GM10248 (cell line): ENCODE results near the gene BRDT.
A peak's percentile ranks its signal among the peaks of the same experiment; 100 is the strongest.
"Not testable (repeated sequence)": the region's sequence is repeated elsewhere in the genome, so short reads cannot be mapped to it uniquely, and the experiment has no call there.

Source experiments
- CTCF ChIA-PET: fragments of 300-600 bp; sonication (Branson Sonifier 250); formaldehyde crosslinking; extraction: SDS; loops from one replicate; lab custom pipeline; 2021; ENCODE audit warnings: antibody characterized with exemption; lab: Yijun Ruan, JAX
- POLR2A ChIA-PET: fragments of 350-650 bp; sonication (Branson Sonifier 250); formaldehyde crosslinking; extraction: SDS; loops from one replicate; lab custom pipeline; 2020; ENCODE audit warnings: antibody characterized with exemption; lab: Yijun Ruan, JAX
- DNase-seq: peaks from one replicate; pipeline ENCODE4 v3.0.0; 2012; ENCODE audit errors: extremely low spot score
- TF ChIP-seq, protein P1 (sequence below): IDR thresholded peaks from 2 replicates; pipeline ENCODE4 v1.5.1; 2012; ENCODE audit warnings: mild to moderate bottlenecking, low read depth; ENCODE audit errors: extremely low read depth, missing control alignments, control extremely low read depth

BRDT gene

GRCh38 chr1:91997607-91998195 is 48.5 kb downstream of the BRDT start:
- CTCF ChIA-PET, result interaction anchor here (0.7 to 2.3 kb wide), 7 partner anchors 8 to 293 kb away, joined by 3 to 11 read pairs (median 4); no protein-coding TSS in a partner anchor
- TF ChIP-seq, protein P1, sequence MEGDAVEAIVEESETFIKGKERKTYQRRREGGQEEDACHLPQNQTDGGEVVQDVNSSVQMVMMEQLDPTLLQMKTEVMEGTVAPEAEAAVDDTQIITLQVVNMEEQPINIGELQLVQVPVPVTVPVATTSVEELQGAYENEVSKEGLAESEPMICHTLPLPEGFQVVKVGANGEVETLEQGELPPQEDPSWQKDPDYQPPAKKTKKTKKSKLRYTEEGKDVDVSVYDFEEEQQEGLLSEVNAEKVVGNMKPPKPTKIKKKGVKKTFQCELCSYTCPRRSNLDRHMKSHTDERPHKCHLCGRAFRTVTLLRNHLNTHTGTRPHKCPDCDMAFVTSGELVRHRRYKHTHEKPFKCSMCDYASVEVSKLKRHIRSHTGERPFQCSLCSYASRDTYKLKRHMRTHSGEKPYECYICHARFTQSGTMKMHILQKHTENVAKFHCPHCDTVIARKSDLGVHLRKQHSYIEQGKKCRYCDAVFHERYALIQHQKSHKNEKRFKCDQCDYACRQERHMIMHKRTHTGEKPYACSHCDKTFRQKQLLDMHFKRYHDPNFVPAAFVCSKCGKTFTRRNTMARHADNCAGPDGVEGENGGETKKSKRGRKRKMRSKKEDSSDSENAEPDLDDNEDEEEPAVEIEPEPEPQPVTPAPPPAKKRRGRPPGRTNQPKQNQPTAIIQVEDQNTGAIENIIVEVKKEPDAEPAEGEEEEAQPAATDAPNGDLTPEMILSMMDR, result peak; percentile 41
- DNase-seq, result peak; percentile 32
- POLR2A ChIA-PET, result no interaction called here

DNA sequence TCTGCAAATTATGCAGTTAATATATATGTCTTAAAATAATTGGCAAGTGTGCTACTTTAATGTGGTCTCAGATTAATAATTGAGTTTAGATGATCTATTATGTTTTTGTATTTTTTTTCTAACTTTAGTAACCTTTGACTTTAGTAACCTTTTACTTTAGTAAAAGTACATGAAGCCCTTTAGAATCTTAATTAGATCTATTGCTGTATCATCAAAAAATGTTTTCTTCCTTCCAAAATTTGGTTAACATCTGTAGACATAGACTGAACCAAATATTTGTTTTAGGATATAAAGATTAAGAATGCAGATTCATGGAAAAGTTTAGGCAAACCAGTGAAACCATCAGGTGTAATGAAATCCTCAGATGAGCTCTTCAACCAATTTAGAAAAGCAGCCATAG is 54.9 kb downstream of the BRDT start:
- TF ChIP-seq, protein P1, result no peak
- DNase-seq, result no peak
- POLR2A ChIA-PET, result no interaction called here
- CTCF ChIA-PET, result interaction anchor here (1.4 kb wide), 1 partner anchor 13 kb away, joined by 5 read pairs; no protein-coding TSS in a partner anchor

GRCh38 chr1:92013923-92014322 is 64.7 kb downstream of the BRDT start:
- POLR2A ChIA-PET, result no interaction called here
- CTCF ChIA-PET, result interaction anchor here (1.0 kb wide), 1 partner anchor 9 kb away, joined by 3 read pairs; no protein-coding TSS in a partner anchor
- TF ChIP-seq, protein P1, result no peak
- DNase-seq, result no peak

DNA sequence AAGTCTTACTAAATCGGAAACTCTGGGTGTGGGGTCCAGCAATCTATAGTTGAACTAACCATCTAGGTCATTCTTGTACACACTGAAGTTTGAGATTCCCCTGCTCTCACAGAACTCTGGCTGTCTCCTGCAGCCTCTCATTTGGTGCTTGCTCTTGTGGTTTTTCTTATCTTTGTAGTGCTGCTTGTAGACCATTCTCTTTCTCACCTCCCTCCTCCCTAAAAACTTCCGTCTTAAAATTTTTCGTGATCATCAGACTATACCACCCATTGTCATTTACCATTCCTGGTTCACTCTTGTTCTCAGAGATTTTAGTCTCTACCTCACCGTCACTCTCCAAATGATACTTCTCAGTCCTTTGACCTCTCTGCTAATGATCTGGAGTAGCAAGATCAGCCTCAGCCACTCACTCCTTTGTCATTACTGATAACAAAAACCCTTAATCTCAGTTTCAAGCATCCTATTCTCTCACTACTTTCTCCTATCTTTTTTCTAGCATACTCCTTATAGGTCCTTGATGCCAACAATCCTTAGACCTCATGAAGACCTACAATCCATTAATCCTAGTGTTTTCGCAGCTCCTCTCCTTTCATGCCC is 67.6 kb downstream of the BRDT start:
- TF ChIP-seq, protein P1, result no peak
- POLR2A ChIA-PET, result no interaction called here
- DNase-seq, result no peak
- CTCF ChIA-PET, result no interaction called here

DNA sequence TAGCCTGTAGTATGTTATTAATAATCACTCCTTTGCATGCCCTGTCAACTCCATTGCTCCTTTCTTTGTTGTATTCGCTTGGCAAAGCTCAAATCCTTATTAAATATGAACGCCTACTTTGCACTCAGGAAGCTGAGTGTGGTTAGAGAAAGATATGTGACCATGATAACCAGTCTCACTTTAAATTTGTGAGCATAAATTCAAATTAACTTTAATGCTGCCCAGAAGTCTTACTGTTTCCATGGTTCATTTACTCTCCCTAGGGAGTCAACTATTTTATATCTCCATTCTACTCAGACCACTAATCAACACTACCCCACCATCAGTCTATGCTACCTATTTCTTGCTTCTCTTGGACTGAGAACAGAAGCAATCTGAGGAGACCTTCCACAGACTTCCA is 68.5 kb downstream of the BRDT start:
- POLR2A ChIA-PET, result no interaction called here
- CTCF ChIA-PET, result interaction anchor here (1.2 kb wide), 1 partner anchor 27 kb away, joined by 4 read pairs; no protein-coding TSS in a partner anchor
- TF ChIP-seq, protein P1, result no peak
- no peak for DNase-seq

DNA sequence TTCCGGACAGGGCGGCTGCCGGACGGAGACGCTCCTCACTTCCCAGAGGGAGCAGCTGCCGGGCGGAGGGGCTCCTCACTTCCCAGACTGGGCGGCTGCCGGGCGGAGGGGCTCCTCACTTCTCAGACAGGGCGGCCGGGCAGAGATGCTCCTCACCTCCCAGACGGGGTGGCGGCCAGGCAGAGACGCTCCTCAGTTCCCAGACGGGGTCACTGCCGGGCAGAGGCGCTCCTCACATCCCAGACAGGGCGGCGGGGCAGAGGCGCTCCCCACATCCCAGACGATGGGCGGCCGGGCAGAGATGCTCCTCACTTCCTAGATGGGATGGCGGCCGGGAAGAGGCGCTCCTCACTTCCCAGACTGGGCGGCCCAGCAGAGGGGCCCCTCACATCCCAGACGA is 76.8 kb downstream of the BRDT start:
- POLR2A ChIA-PET, DNase-seq, CTCF ChIA-PET: not testable (repeated sequence)

GRCh38 chr1:92026806-92027205 is 77.6 kb downstream of the BRDT start:
- ChIA-PET CTCF (no interaction called here), POLR2A (no interaction called here)
- DNase-seq, result no peak
- TF ChIP-seq, protein P1, result no peak
